HCT116 (cell line): ENCODE measurements around the gene DPP6. TPM values are rescaled to one million over a fixed set of nuclear protein-coding genes. Genes with fewer than 3 reads are reported as not detected.

Experiments used
- ATAC-seq: fragments of 200-7000 bp; cut with Tn5 transposase; 2 replicates; pipeline ENCODE4 v1.9.1; 2020; ENCODE audit warnings: mild to moderate bottlenecking, moderate library complexity
- BruUV-seq: library from RNA; stranded (reverse); fragments of 400-500 nt; replicated peaks from 2 replicates; lab custom pipeline; 2021; lab: Mats Ljungman, UMichigan
- CTCF ChIA-PET: fragments of 300-600 bp; sonication (Branson Sonifier 250); formaldehyde crosslinking; loops from one replicate; lab custom pipeline; 2021; ENCODE audit warnings: antibody characterized with exemption; lab: Charles Lee
- POLR2A ChIA-PET: fragments of 300-600, 350-600 bp; sonication (Branson Sonifier 250); formaldehyde crosslinking; loops from one replicate; lab custom pipeline; 2021; ENCODE audit warnings: antibody characterized with exemption; lab: Charles Lee
- RAD21 ChIA-PET, 2 experiments: fragments of 300-600 bp; sonication (Branson Sonifier 250); formaldehyde crosslinking; loops; one replicate each; lab custom pipeline; 2023; ENCODE audit warnings: low total read pairs in 2 of 2; ENCODE audit not compliant: uncharacterized antibody in 2 of 2, unreplicated experiment in 2 of 2, low non-redundant PET in 1 of 2; lab: Charles Lee
- DNase-seq: peaks from one replicate; pipeline ENCODE4 v3.0.0-alpha.2; 2010; ENCODE audit warnings: low read depth, low spot score
- H2AFZ ChIP-seq: fragments of 200-600 bp; shearing (Covaris generic), sonication (generic); 2 replicates; pipeline ENCODE4 v1.6.1; 2017; ENCODE audit warnings: low read depth, mixed run types, mixed read lengths, antibody characterized with exemption, low read length; ENCODE audit not compliant: poor library complexity, severe bottlenecking
- H3K27ac ChIP-seq: 2 replicates; pipeline ENCODE4 v1.5.1; 2012; ENCODE audit warnings: low read depth, low read length
- H3K27me3 ChIP-seq: fragments of 200-600 bp; sonication (generic); 2 replicates; pipeline ENCODE4 v1.6.1; 2016; ENCODE audit warnings: mixed run types, low read length, mixed read lengths; ENCODE audit not compliant: insufficient read depth
- H3K36me3 ChIP-seq, 2 experiments: fragments of 200-500 bp in 1 of 2; fragments of 200-600 bp in 1 of 2; sonication (Bioruptor generic) in 1 of 2; sonication (generic) in 1 of 2; 2 replicates each; pipeline versions ENCODE4 v1.5.1 to v1.6.1; 2014 to 2016; ENCODE audit warnings: low read length in 2 of 2, inconsistent platforms in 1 of 2, mixed read lengths in 1 of 2, mixed run types in 1 of 2; ENCODE audit not compliant: insufficient read depth in 2 of 2, control insufficient read depth in 1 of 2
- H3K4me1 ChIP-seq, 2 experiments: fragments of 200-600 bp in 1 of 2; sonication (generic) in 1 of 2; 2 replicates each; pipeline versions ENCODE4 v1.5.1 to v1.6.1; 2012 to 2017; ENCODE audit warnings: low read length in 2 of 2, inconsistent platforms in 1 of 2, mild to moderate bottlenecking in 1 of 2, mixed read lengths in 1 of 2, mixed run types in 1 of 2, moderate library complexity in 1 of 2; ENCODE audit not compliant: insufficient read depth in 2 of 2, control insufficient read depth in 1 of 2
- H3K4me2 ChIP-seq: fragments of 200-600 bp; sonication (generic); 2 replicates; pipeline ENCODE4 v1.6.1; 2017; ENCODE audit warnings: mixed run types, low read length, mixed read lengths
- H3K4me3 ChIP-seq, 2 experiments: fragments of 200-600 bp in 1 of 2; sonication (generic) in 1 of 2; replicated peaks in 1 of 2; 2 replicates each; pipeline ENCODE4 v1.5.1; 2011 to 2016; ENCODE audit warnings: low read length in 2 of 2, control low read depth in 1 of 2, low read depth in 1 of 2, mild to moderate bottlenecking in 1 of 2, mixed read lengths in 1 of 2, mixed run types in 1 of 2
- H3K79me2 ChIP-seq: fragments of 200-600 bp; sonication (generic); 2 replicates; pipeline ENCODE4 v1.6.1; 2017; ENCODE audit warnings: mild to moderate bottlenecking, mixed run types, low read length, moderate library complexity, mixed read lengths; ENCODE audit not compliant: insufficient read depth
- H3K9ac ChIP-seq: fragments of 200-600 bp; sonication (generic); 2 replicates; pipeline ENCODE4 v1.6.1; 2016; ENCODE audit warnings: low read length, mixed read lengths
- H3K9me2 ChIP-seq: fragments of 200-600 bp; sonication (generic), shearing (Covaris generic); 2 replicates; pipeline ENCODE4 v1.6.1; 2017; ENCODE audit warnings: mixed run types, mild to moderate bottlenecking, moderate library complexity; ENCODE audit not compliant: insufficient read depth
- H3K9me3 ChIP-seq, 2 experiments: fragments of 200-500 bp in 1 of 2; fragments of 200-600 bp in 1 of 2; sonication (Bioruptor generic) in 1 of 2; sonication (generic) in 1 of 2; 2 replicates each; pipeline ENCODE4 v1.6.1; 2014 to 2017; ENCODE audit warnings: low read length in 2 of 2, mixed read lengths in 2 of 2, inconsistent platforms in 1 of 2, low read depth in 1 of 2, mild to moderate bottlenecking in 1 of 2, mixed run types in 1 of 2, moderate library complexity in 1 of 2; ENCODE audit not compliant: control insufficient read depth in 1 of 2, insufficient read depth in 1 of 2
- H4K20me1 ChIP-seq: fragments of 200-600 bp; sonication (generic), shearing (Covaris generic); 2 replicates; pipeline ENCODE4 v1.6.1; 2017; ENCODE audit warnings: mixed run types, mild to moderate bottlenecking, moderate library complexity; ENCODE audit not compliant: insufficient read depth
- CEBPB ChIP-seq: IDR thresholded peaks from 2 replicates; pipeline ENCODE4 v1.6.1; 2012; ENCODE audit warnings: low read depth
- EGR1 ChIP-seq: IDR thresholded peaks from 2 replicates; pipeline ENCODE4 v1.6.1; 2012; ENCODE audit warnings: low read depth
- ELF1 ChIP-seq: IDR thresholded peaks from 2 replicates; pipeline ENCODE4 v1.6.1; 2012; ENCODE audit warnings: low read depth, borderline replicate concordance
- EZH2 ChIP-seq: fragments of 200-600 bp; sonication (generic); IDR thresholded peaks from 2 replicates; pipeline ENCODE4 v1.6.1; 2017; ENCODE audit warnings: antibody characterized with exemption, mixed run types
- FOSL1 ChIP-seq: IDR thresholded peaks from 2 replicates; pipeline ENCODE4 v1.6.1; 2012; ENCODE audit warnings: low read depth
- MAX ChIP-seq: IDR thresholded peaks from 2 replicates; pipeline ENCODE4 v1.6.1; 2012
- YY1 ChIP-seq: IDR thresholded peaks from 2 replicates; pipeline ENCODE4 v1.6.1; 2011; ENCODE audit warnings: low read length, low read depth, moderate library complexity, mild to moderate bottlenecking; ENCODE audit not compliant: insufficient replicate concordance; ENCODE audit errors: extremely low read depth
- ZBTB33 ChIP-seq: IDR thresholded peaks from 2 replicates; pipeline ENCODE4 v1.6.1; 2011; ENCODE audit warnings: mild to moderate bottlenecking, low read length, moderate library complexity; ENCODE audit not compliant: insufficient replicate concordance; ENCODE audit errors: extremely low read depth
- ZNF274 ChIP-seq: fragments of 200-500 bp; sonication (Bioruptor generic); IDR thresholded peaks from 2 replicates; pipeline ENCODE4 v1.6.1; 2014; ENCODE audit warnings: mild to moderate bottlenecking, low read depth, low read length, inconsistent platforms
- intact Hi-C: fragments of 100-400 bp; cut with micrococcal nuclease; formaldehyde crosslinking; loops from 2 replicates; pipeline ENCODE4 v1.10.0; 2022
- total RNA-seq: library from RNA; stranded (reverse); gene quantifications from one replicate; pipeline ENCODE4 v1.2.1, GENCODE V29; 2021; ENCODE audit not compliant: unreplicated experiment
- TF ChIP-seq, protein P1 (sequence below), 3 experiments: fragments of 200-600 bp in 1 of 3; sonication (generic) in 1 of 3; IDR thresholded peaks in 2 of 3; conservative IDR thresholded peaks in 1 of 3; 2 replicates each; pipeline ENCODE4 v1.5.1; 2012 to 2017; ENCODE audit warnings: low read depth in 2 of 3, low read length in 2 of 3, antibody characterized with exemption in 1 of 3, borderline replicate concordance in 1 of 3, control low read depth in 1 of 3, mild to moderate bottlenecking in 1 of 3, mixed read lengths in 1 of 3, mixed run types in 1 of 3, moderate library complexity in 1 of 3; ENCODE audit not compliant: insufficient read depth in 1 of 3

The DPP6 gene
- total RNA-seq, 1 experiment from 2014 or later: not detected

DNA sequence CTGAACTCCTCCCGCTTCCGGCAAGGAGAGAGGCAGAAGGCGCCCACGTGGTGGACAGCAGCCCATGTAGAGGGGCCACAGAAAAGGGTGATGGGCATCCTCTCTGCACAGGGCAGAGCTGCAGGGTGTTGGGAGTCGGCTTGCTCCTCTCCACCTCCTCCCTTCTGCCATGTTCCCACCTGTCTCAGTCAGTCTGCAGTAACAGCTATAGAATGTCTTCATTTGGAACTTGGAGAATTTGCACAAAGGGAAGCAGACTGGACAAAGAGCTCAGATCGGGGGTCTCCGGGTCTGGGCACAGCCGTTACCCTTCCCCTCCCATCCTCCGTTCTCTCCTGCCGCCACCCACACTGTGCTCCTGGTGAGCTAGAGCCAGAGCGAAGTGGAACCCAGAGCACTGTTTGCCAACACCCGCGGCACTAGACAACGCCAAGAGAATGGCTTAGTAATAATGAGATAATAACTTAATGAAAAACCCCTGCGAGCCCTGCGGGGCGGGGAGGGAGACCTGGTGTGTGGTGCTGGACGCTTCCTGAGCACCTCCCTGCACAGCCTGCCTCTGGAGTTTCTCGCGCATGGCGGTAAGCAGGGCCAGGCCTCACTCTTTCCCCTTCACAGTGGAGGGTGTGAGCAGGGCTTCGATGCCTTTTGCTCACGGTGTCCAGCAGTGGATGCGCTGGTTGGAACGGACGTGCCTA, 696.0 kb downstream of the DPP6 start:
- Histone ChIP-seq H4K20me1 (no peaks in the 10 kb centered on the region), H3K9me2 (no peaks in the 10 kb centered on the region), H3K79me2 (no peaks in the 10 kb centered on the region)
- RAD21 ChIA-PET: no interaction called here
- no TSS peak for BruUV-seq
- ATAC-seq: no peak
- TF ChIP-seq, protein P1, sequence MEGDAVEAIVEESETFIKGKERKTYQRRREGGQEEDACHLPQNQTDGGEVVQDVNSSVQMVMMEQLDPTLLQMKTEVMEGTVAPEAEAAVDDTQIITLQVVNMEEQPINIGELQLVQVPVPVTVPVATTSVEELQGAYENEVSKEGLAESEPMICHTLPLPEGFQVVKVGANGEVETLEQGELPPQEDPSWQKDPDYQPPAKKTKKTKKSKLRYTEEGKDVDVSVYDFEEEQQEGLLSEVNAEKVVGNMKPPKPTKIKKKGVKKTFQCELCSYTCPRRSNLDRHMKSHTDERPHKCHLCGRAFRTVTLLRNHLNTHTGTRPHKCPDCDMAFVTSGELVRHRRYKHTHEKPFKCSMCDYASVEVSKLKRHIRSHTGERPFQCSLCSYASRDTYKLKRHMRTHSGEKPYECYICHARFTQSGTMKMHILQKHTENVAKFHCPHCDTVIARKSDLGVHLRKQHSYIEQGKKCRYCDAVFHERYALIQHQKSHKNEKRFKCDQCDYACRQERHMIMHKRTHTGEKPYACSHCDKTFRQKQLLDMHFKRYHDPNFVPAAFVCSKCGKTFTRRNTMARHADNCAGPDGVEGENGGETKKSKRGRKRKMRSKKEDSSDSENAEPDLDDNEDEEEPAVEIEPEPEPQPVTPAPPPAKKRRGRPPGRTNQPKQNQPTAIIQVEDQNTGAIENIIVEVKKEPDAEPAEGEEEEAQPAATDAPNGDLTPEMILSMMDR (IDR thresholded peaks at IDR 0.05 in 2 of 3, conservative IDR thresholded peaks at IDR 0.05 in 1 of 3; ENCODE audit: borderline replicate concordance in 1 of 3, insufficient read depth in 1 of 3, low read depth in 2 of 3, low read length in 2 of 3): no peak
- TF ChIP-seq FOSL1 (no peak), EGR1 (no peak), YY1 (no peak), CEBPB (no peak), ZBTB33 (no peak), MAX (no peak), ZNF274 (no peak), EZH2 (no peak), ELF1 (no peak)
- TF ChIP-seq, all 23 proteins: peak for 0
- no peak overlapping the region for H3K4me2 ChIP-seq
- no peaks in the 10 kb centered on the region for H3K9me3 ChIP-seq
- POLR2A ChIA-PET: no interaction called here
- H3K4me3 ChIP-seq: no peak overlapping the region
- intact Hi-C loops: no loop called here
- H3K4me1 ChIP-seq: no peaks in the 10 kb centered on the region
- no peak overlapping the region for H2AFZ ChIP-seq
- H3K27ac ChIP-seq: no peak overlapping the region
- no peak for DNase-seq
- no peaks in the 10 kb centered on the region for H3K36me3 ChIP-seq
- CTCF ChIA-PET: no interaction called here
- H3K9ac ChIP-seq: no peak overlapping the region
- H3K27me3 ChIP-seq: no peaks in the 10 kb centered on the region
